Measurements from ENCODE around the gene ATP6V1B1.

DNA sequence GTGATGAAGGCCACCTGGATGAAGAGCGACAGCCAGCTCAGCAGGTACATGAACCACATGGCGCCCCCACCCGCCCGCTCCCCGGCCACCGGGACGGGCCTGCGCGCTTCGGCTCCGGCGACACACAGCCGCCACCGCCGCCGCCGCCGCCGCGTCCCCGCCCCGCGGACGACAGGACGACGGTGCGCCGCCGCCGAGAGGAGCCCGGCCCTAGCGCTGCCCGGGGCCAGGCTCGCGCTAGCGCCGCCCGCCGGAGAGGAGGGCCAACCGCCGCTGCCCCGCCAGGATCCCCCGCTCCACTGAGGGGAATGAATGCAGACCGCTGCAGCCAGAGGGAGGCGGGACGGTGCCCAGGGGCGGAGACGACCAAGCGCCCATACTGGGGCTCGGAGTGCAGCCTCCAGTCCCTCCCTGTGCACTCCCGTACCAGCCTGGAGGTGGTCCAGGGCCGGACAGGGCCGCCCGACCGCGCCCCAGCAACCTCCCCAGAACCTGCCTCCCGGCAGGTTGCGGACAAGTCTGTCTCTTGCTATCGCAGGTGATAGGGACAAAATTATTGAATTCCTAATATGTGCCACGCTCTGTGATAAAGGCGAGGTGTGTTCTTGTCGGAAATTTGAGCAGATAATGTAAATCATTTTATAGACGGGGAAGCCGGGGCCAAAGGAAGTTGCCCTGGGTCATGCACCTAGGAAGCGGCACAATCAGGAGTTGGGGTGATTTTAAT lies 59.2 kb downstream of the ATP6V1B1 start, which contains the start of gene TEX261:
- TF ChIP-seq, protein P1, sequence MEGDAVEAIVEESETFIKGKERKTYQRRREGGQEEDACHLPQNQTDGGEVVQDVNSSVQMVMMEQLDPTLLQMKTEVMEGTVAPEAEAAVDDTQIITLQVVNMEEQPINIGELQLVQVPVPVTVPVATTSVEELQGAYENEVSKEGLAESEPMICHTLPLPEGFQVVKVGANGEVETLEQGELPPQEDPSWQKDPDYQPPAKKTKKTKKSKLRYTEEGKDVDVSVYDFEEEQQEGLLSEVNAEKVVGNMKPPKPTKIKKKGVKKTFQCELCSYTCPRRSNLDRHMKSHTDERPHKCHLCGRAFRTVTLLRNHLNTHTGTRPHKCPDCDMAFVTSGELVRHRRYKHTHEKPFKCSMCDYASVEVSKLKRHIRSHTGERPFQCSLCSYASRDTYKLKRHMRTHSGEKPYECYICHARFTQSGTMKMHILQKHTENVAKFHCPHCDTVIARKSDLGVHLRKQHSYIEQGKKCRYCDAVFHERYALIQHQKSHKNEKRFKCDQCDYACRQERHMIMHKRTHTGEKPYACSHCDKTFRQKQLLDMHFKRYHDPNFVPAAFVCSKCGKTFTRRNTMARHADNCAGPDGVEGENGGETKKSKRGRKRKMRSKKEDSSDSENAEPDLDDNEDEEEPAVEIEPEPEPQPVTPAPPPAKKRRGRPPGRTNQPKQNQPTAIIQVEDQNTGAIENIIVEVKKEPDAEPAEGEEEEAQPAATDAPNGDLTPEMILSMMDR (conservative IDR thresholded peaks at IDR 0.05 in 1 of 2, IDR thresholded peaks at IDR 0.05 in 1 of 2; ENCODE audit: low read depth in 1 of 2, low read length in 2 of 2): peak; percentile 47
- TF ChIP-seq EZH2 (IDR thresholded peaks at IDR 0.05; ENCODE audit: low read length, missing control alignments): no peak

Data from fibroblast of lung (primary cell).